ENCODE data around the gene CEP250.

Gene CEP250

GRCh38 chr20:35555951-35556645 lies 100.7 kb downstream of the CEP250 start:
- CTCF ChIA-PET = no interaction called here
- Histone ChIP-seq H3K4me1 (ENCODE audit: control insufficient read depth, insufficient read depth, low read length) (no peaks in the 10 kb centered on the region), H3K4me3 (ENCODE audit: low read depth, low read length) (no peak overlapping the region), H3K36me3 (ENCODE audit: control insufficient read depth in 2 of 2, insufficient read depth in 1 of 2, low read length in 2 of 2) (peaks cover 2 to 76% of the 10 kb centered on the region in 2 experiments; a peak in 2 of 3 replicates), H3K9me3 (ENCODE audit: control insufficient read depth, insufficient read depth, low read depth, low read length) (no peaks in the 10 kb centered on the region), H3K27ac (ENCODE audit: extremely low read depth, low read depth, low read length) (no peak overlapping the region)
- no peak for TF ChIP-seq HOXC10 (CRISPR knock-in tag; IDR thresholded peaks at IDR 0.05)
- no peak for TF ChIP-seq PRDM1 (tag by site-specific recombination; IDR thresholded peaks at IDR 0.05)
- no peak for TF ChIP-seq KLF16 (tag by site-specific recombination; IDR thresholded peaks at IDR 0.05)
- TF ChIP-seq ZNF114 (tag by site-specific recombination; IDR thresholded peaks at IDR 0.05) = no peak
- no peak for TF ChIP-seq AEBP2 (tag by site-specific recombination; IDR thresholded peaks at IDR 0.05; ENCODE audit: borderline replicate concordance)
- no peak for TF ChIP-seq GLI2 (tag by site-specific recombination; IDR thresholded peaks at IDR 0.05; ENCODE audit: borderline replicate concordance, low read depth)
- POLR2A ChIA-PET = no interaction called here

- H3K4me1 ChIP-seq (ENCODE audit: control insufficient read depth, insufficient read depth, low read length) = no peaks in the 10 kb centered on the region
- H3K36me3 ChIP-seq (ENCODE audit: control insufficient read depth in 2 of 2, insufficient read depth in 1 of 2, low read length in 2 of 2) = peaks cover 0 to 68% of the 10 kb centered on the region in 2 experiments; a peak in 2 of 3 replicates
- H3K27ac ChIP-seq (ENCODE audit: extremely low read depth, low read depth, low read length) = no peak overlapping the region
- no peak overlapping the region for H3K4me3 ChIP-seq (ENCODE audit: low read depth, low read length)
- no peak for TF ChIP-seq KLF9 (tag by site-specific recombination; IDR thresholded peaks at IDR 0.05; ENCODE audit: low read depth)
- no peak for TF ChIP-seq ZBTB11 (tag by site-specific recombination; conservative IDR thresholded peaks at IDR 0.05; ENCODE audit: low read depth)
- TF ChIP-seq ZSCAN18 (tag by site-specific recombination; IDR thresholded peaks at IDR 0.05) = no peak
- TF ChIP-seq KLF17 (tag by site-specific recombination; IDR thresholded peaks at IDR 0.05) = no peak
- TF ChIP-seq ZNF473 (tag by site-specific recombination; IDR thresholded peaks at IDR 0.05) = no peak
- no peak for TF ChIP-seq ZNF624 (tag by site-specific recombination; IDR thresholded peaks at IDR 0.05)
- no peak for TF ChIP-seq ZNF37A (tag by site-specific recombination; IDR thresholded peaks at IDR 0.05)
- no peak for TF ChIP-seq REPIN1 (tag by site-specific recombination; IDR thresholded peaks at IDR 0.05; ENCODE audit: low read depth)
- no peak for TF ChIP-seq ZNF157 (tag by site-specific recombination; IDR thresholded peaks at IDR 0.05)
- no peak for TF ChIP-seq ZNF223 (tag by site-specific recombination; IDR thresholded peaks at IDR 0.05)
- TF ChIP-seq ZNF138 (tag by site-specific recombination; IDR thresholded peaks at IDR 0.05; ENCODE audit: borderline replicate concordance) = no peak
- POLR2A ChIA-PET = no interaction called here
- CTCF ChIA-PET = no interaction called here
- no peaks in the 10 kb centered on the region for H3K9me3 ChIP-seq (ENCODE audit: control insufficient read depth, insufficient read depth, low read depth, low read length)
Observed at GRCh38 chr20:35556871-35557270, 101.5 kb downstream of the CEP250 start.

Measured in HEK293 (cell line).